Measurements from ENCODE around the gene GPATCH1. TPM values are rescaled to one million over a fixed set of nuclear protein-coding genes. Genes with fewer than 3 reads are reported as not detected.

Gene GPATCH1
- total RNA-seq, 1 experiment from 2014 or later = 16.1 TPM

DNA sequence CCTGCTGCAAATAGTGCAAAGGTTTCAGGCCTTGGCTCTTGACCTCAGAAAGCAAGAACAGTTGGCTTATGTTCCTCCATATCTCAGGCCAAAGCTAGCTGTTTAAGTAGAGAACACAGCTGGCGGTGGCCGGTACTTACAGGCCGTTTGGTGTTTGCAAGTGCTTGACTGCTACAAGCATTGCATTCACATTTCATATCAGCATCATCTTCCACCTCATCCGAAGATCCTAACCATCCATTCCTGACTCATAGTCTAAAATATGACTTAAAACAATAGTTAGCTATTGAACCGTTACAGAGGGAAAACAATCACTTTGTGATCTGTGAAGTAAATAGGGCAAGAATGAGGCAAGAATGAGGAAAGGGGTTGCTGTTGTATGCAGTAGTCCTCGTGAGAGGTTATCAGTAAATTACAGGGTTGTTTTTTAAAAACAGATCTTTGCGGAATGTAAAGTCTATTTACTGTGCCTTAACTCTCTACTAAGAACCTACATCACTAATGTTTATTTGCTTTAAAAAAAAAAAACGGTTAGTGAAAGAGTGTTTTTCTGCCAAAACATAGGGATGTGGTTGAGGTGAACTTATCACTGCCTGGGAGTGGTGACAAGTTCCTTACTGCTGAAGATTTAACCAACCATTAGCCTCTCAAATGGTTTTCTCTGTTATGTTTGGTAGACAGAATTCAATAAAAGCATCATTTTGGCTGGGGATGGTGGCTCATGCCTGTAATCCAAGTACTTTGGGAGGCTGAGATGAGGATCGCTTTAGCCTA is 29.3 kb downstream of the GPATCH1 start:
- H3K27me3 Mint-ChIP-seq (ENCODE audit: insufficient read depth, unreplicated experiment) = no peaks in the 10 kb centered on the region
- no peaks in the 10 kb centered on the region for H3K4me1 ChIP-seq
- H3K36me3 Mint-ChIP-seq (ENCODE audit: insufficient read depth, unreplicated experiment) = peaks cover 59% of the 10 kb centered on the region
- peaks cover 2% of the 10 kb centered on the region; the same call in 1 of the 2 replicates for H3K36me3 ChIP-seq (ENCODE audit: control insufficient read depth, insufficient read depth, low read length)
- ChIA-PET POLR2A (no interaction called here), CTCF (no interaction called here)
- no peak overlapping the region for H3K4me3 ChIP-seq (ENCODE audit: low read depth, low read length)
- TF ChIP-seq, protein P1, sequence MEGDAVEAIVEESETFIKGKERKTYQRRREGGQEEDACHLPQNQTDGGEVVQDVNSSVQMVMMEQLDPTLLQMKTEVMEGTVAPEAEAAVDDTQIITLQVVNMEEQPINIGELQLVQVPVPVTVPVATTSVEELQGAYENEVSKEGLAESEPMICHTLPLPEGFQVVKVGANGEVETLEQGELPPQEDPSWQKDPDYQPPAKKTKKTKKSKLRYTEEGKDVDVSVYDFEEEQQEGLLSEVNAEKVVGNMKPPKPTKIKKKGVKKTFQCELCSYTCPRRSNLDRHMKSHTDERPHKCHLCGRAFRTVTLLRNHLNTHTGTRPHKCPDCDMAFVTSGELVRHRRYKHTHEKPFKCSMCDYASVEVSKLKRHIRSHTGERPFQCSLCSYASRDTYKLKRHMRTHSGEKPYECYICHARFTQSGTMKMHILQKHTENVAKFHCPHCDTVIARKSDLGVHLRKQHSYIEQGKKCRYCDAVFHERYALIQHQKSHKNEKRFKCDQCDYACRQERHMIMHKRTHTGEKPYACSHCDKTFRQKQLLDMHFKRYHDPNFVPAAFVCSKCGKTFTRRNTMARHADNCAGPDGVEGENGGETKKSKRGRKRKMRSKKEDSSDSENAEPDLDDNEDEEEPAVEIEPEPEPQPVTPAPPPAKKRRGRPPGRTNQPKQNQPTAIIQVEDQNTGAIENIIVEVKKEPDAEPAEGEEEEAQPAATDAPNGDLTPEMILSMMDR (IDR thresholded peaks at IDR 0.05; ENCODE audit: insufficient read depth in 1 of 2, low read depth in 1 of 2, low read length in 1 of 2, severe bottlenecking in 1 of 2, unreplicated experiment in 1 of 2) = no peak
- H3K4me3 Mint-ChIP-seq (ENCODE audit: unreplicated experiment) = no peak overlapping the region
- no peaks in the 10 kb centered on the region for H3K27me3 ChIP-seq (replicated peaks; ENCODE audit: control insufficient read depth, insufficient read depth, low read length)
- no peaks in the 10 kb centered on the region for H3K9me3 Mint-ChIP-seq (ENCODE audit: unreplicated experiment)
- no peak overlapping the region for H3K27ac Mint-ChIP-seq (ENCODE audit: unreplicated experiment)
- H3K4me1 Mint-ChIP-seq (ENCODE audit: low read depth, unreplicated experiment) = no peaks in the 10 kb centered on the region
- intact Hi-C loops (cut with micrococcal nuclease; ENCODE audit: unreplicated experiment) = no loop called here
- no peak for DNase-seq
- no peaks in the 10 kb centered on the region for H3K9me3 ChIP-seq
- no TSS peak for BruUV-seq (replicated peaks)

DNA sequence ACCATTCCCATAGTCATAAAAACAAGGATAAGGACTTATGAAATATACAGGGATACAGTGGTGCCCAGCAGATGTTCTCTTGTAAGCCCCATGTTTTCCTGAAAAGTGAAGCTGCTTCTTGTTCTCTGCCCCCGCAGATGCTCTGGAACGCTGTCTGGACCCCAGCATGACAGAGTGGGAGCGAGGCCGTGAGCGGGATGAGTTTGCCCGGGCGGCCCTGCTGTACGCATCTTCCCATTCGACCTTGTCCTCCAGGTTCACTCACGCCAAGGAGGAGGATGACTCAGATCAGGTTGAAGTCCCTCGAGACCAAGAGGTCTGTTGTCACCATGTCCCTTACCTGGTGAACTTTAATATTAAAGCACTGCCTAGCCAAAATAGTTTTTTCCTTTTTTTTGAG is 30.6 kb downstream of the GPATCH1 start:
- no TSS peak for BruUV-seq (replicated peaks)
- CTCF ChIA-PET = no interaction called here
- H3K27ac Mint-ChIP-seq (ENCODE audit: unreplicated experiment) = no peak overlapping the region
- no peaks in the 10 kb centered on the region for H3K9me3 ChIP-seq
- H3K9me3 Mint-ChIP-seq (ENCODE audit: unreplicated experiment) = no peaks in the 10 kb centered on the region
- no peak overlapping the region for H3K4me3 Mint-ChIP-seq (ENCODE audit: unreplicated experiment)
- POLR2A ChIA-PET = no interaction called here
- peaks cover 2% of the 10 kb centered on the region; the same call in 1 of the 2 replicates for H3K36me3 ChIP-seq (ENCODE audit: control insufficient read depth, insufficient read depth, low read length)
- H3K27me3 Mint-ChIP-seq (ENCODE audit: insufficient read depth, unreplicated experiment) = no peaks in the 10 kb centered on the region
- no peak for DNase-seq
- no peaks in the 10 kb centered on the region for H3K27me3 ChIP-seq (replicated peaks; ENCODE audit: control insufficient read depth, insufficient read depth, low read length)
- intact Hi-C loops (cut with micrococcal nuclease; ENCODE audit: unreplicated experiment) = no loop called here
- H3K4me1 ChIP-seq = no peaks in the 10 kb centered on the region
- H3K36me3 Mint-ChIP-seq (ENCODE audit: insufficient read depth, unreplicated experiment) = peaks cover 66% of the 10 kb centered on the region
- no peak overlapping the region for H3K4me3 ChIP-seq (ENCODE audit: low read depth, low read length)
- TF ChIP-seq, protein P1 (IDR thresholded peaks at IDR 0.05; ENCODE audit: insufficient read depth in 1 of 2, low read depth in 1 of 2, low read length in 1 of 2, severe bottlenecking in 1 of 2, unreplicated experiment in 1 of 2) = no peak
- no peaks in the 10 kb centered on the region for H3K4me1 Mint-ChIP-seq (ENCODE audit: low read depth, unreplicated experiment)

DNA sequence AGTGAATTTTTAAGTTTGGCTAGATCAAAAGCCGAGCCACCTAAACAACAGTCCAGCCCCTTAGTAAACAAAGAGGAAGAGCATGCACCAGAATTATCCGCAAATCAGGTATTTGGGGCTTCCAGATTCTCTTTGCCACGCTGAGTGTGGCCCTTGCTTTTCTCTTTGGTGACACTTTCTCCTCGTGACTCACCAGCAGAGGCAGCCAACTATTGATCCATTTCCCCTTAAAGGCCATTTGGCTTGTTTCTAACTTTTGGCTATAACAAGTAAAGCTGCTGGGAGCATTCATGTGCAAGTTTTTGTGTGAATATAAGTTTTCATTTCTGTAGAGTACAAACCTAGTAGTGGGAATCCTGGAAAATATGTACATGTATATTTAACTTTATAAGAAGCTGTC is 33.3 kb downstream of the GPATCH1 start:
- Histone ChIP-seq H3K9me3 (no peaks in the 10 kb centered on the region), H3K27me3 (replicated peaks; ENCODE audit: control insufficient read depth, insufficient read depth, low read length) (no peaks in the 10 kb centered on the region), H3K4me3 (ENCODE audit: low read depth, low read length) (no peak overlapping the region), H3K36me3 (ENCODE audit: control insufficient read depth, insufficient read depth, low read length) (peaks cover 2% of the 10 kb centered on the region), H3K4me1 (no peaks in the 10 kb centered on the region)
- intact Hi-C loops (cut with micrococcal nuclease; ENCODE audit: unreplicated experiment) = no loop called here
- Mint-ChIP-seq H3K27me3 (ENCODE audit: insufficient read depth, unreplicated experiment) (no peaks in the 10 kb centered on the region), H3K9me3 (ENCODE audit: unreplicated experiment) (no peaks in the 10 kb centered on the region), H3K4me3 (ENCODE audit: unreplicated experiment) (no peak overlapping the region), H3K36me3 (ENCODE audit: insufficient read depth, unreplicated experiment) (peaks cover 72% of the 10 kb centered on the region), H3K27ac (ENCODE audit: unreplicated experiment) (no peak overlapping the region), H3K4me1 (ENCODE audit: low read depth, unreplicated experiment) (peaks cover 7% of the 10 kb centered on the region)
- TF ChIP-seq, protein P1 (IDR thresholded peaks at IDR 0.05; ENCODE audit: insufficient read depth in 1 of 2, low read depth in 1 of 2, low read length in 1 of 2, severe bottlenecking in 1 of 2, unreplicated experiment in 1 of 2) = no peak
- no TSS peak for BruUV-seq (replicated peaks)
- POLR2A ChIA-PET = no interaction called here
- CTCF ChIA-PET = no interaction called here
- DNase-seq = no peak
